Muscle of leg (tissue), 11 donors: ENCODE data around the gene RNF34. TPM values are rescaled to one million over a fixed set of nuclear protein-coding genes. Genes with fewer than 3 reads are reported as not detected.

ENCODE experiments used
- DNase-seq: peaks from one replicate; pipeline ENCODE4 v3.0.0; 2013
- H3K27ac ChIP-seq: one replicate; pipeline ENCODE4 v1.5.1; 2013; ENCODE audit warnings: mild to moderate bottlenecking, low read length, control low read depth
- H3K27me3 ChIP-seq: one replicate; pipeline ENCODE4 v1.6.1; 2013; ENCODE audit warnings: low read length; ENCODE audit not compliant: control insufficient read depth, insufficient read depth
- H3K36me3 ChIP-seq: one replicate; pipeline ENCODE4 v1.6.1; 2013; ENCODE audit warnings: low read length; ENCODE audit not compliant: control insufficient read depth, insufficient read depth
- H3K4me1 ChIP-seq: one replicate; pipeline ENCODE4 v1.6.1; 2013; ENCODE audit warnings: low read length; ENCODE audit not compliant: control insufficient read depth, insufficient read depth
- H3K4me3 ChIP-seq: one replicate; pipeline ENCODE4 v1.5.1; 2013; ENCODE audit warnings: low read length, control low read depth
- H3K9me3 ChIP-seq: replicated peaks from 2 replicates; pipeline ENCODE4 v1.6.1; 2013; ENCODE audit warnings: low read depth, low read length; ENCODE audit not compliant: control insufficient read depth
- WGBS: methylation state at CpG from one replicate; pipeline ENCODE4 v1.1.5; 2013; ENCODE audit warnings: missing lambda C conversion rate; ENCODE audit not compliant: insufficient coverage; 5-methylcytosine and 5-hydroxymethylcytosine counted together
- polyA plus RNA-seq, 8 donors: library from polyadenylated mRNA; unstranded; fragments of 120-200 nt; gene quantifications; one replicate each; pipeline versions ENCODE4 v1.2.1 to v1.2.3, GENCODE V29; 2013; ENCODE audit warnings: inconsistent platforms in 1 of 8, low replicate concordance in 1 of 8; ENCODE audit not compliant: insufficient read length in 8 of 8, insufficient read depth in 1 of 8
- total RNA-seq: library from RNA; stranded (reverse); fragments of 120-200 nt; gene quantifications from one replicate; pipeline ENCODE4 v1.2.4, GENCODE V29; 2013

Gene RNF34
- total and polyA plus RNA-seq, 9 donors, result 24.0 to 33.7 (median 27.7) TPM

- WGBS, result no CpG with 5 or more reads among the region's 2 CpGs
- Histone ChIP-seq H3K27ac (no peak overlapping the region), H3K27me3 (no peaks in the 10 kb centered on the region), H3K9me3 (no peaks in the 10 kb centered on the region), H3K4me3 (no peak overlapping the region), H3K36me3 (peaks cover 22% of the 10 kb centered on the region), H3K4me1 (peaks cover 7% of the 10 kb centered on the region)
- DNase-seq, result no peak
Observed at GRCh38 chr12:121405211-121405610, 5.3 kb downstream of the RNF34 start.

GRCh38 chr12:121413917-121414316 lies 14.0 kb downstream of the RNF34 start:
- Histone ChIP-seq H3K27ac (no peak overlapping the region), H3K4me3 (no peak overlapping the region), H3K27me3 (no peaks in the 10 kb centered on the region), H3K9me3 (no peaks in the 10 kb centered on the region), H3K36me3 (peaks cover 19% of the 10 kb centered on the region), H3K4me1 (peaks cover 3% of the 10 kb centered on the region)
- no peak for DNase-seq
- whole genome bisulfite sequencing, result no CpG with 5 or more reads among the region's 1 CpG

GRCh38 chr12:121417847-121418246 lies 17.9 kb downstream of the RNF34 start:
- Histone ChIP-seq H3K36me3 (peaks cover 49% of the 10 kb centered on the region), H3K27me3 (no peaks in the 10 kb centered on the region), H3K27ac (no peak overlapping the region), H3K4me1 (peaks cover 3% of the 10 kb centered on the region), H3K4me3 (no peak overlapping the region), H3K9me3 (no peaks in the 10 kb centered on the region)
- WGBS, result 87% methylated on average over 4 of the region's 6 CpGs
- no peak for DNase-seq

GRCh38 chr12:121420109-121420508 lies 20.2 kb downstream of the RNF34 start:
- peaks cover 10% of the 10 kb centered on the region for H3K4me1 ChIP-seq
- H3K27ac ChIP-seq, result no peak overlapping the region
- peaks cover 66% of the 10 kb centered on the region for H3K36me3 ChIP-seq

GRCh38 chr12:121423253-121423652 lies 23.3 kb downstream of the RNF34 start:
- Histone ChIP-seq H3K27ac (peak overlapping the region; percentile 42), H3K9me3 (no peaks in the 10 kb centered on the region), H3K36me3 (peaks cover 78% of the 10 kb centered on the region), H3K27me3 (no peaks in the 10 kb centered on the region), H3K4me1 (peaks cover 7% of the 10 kb centered on the region), H3K4me3 (no peak overlapping the region)
- WGBS, result 89% methylated on average over 8 of the region's 14 CpGs
- DNase-seq, result no peak

More at GRCh38 chr12:121420109-121420508, 20.2 kb downstream of the RNF34 start:
- no peaks in the 10 kb centered on the region for H3K9me3 ChIP-seq
- 97% methylated on average over 5 of the region's 6 CpGs for WGBS
- H3K27me3 ChIP-seq, result no peaks in the 10 kb centered on the region
- H3K4me3 ChIP-seq, result no peak overlapping the region
- no peak for DNase-seq

- 95% methylated on average over 10 of the region's 13 CpGs for WGBS
- Histone ChIP-seq H3K27me3 (no peaks in the 10 kb centered on the region), H3K36me3 (peaks cover 80% of the 10 kb centered on the region), H3K9me3 (no peaks in the 10 kb centered on the region), H3K27ac (peak overlapping the region; percentile 42), H3K4me3 (no peak overlapping the region), H3K4me1 (peaks cover 7% of the 10 kb centered on the region)
- peak; percentile 46 for DNase-seq
Observed at GRCh38 chr12:121423682-121424623, 24.0 kb downstream of the RNF34 start.

- Histone ChIP-seq H3K27me3 (no peaks in the 10 kb centered on the region), H3K9me3 (no peaks in the 10 kb centered on the region), H3K36me3 (peaks cover 78% of the 10 kb centered on the region), H3K4me3 (no peak overlapping the region), H3K27ac (no peak overlapping the region), H3K4me1 (peaks cover 7% of the 10 kb centered on the region)
- no CpG with 5 or more reads among the region's 1 CpG for WGBS
- no peak for DNase-seq
Observed at GRCh38 chr12:121424624-121424975, 24.7 kb downstream of the RNF34 start.

- peaks cover 76% of the 10 kb centered on the region for H3K36me3 ChIP-seq
- H3K27ac ChIP-seq, result no peak overlapping the region
- WGBS, result no CpG with 5 or more reads among the region's 2 CpGs
- no peak overlapping the region for H3K4me3 ChIP-seq
- H3K9me3 ChIP-seq, result no peaks in the 10 kb centered on the region
- no peak for DNase-seq
- peaks cover 10% of the 10 kb centered on the region for H3K4me1 ChIP-seq
- no peaks in the 10 kb centered on the region for H3K27me3 ChIP-seq
Observed at GRCh38 chr12:121427556-121428050, 27.7 kb downstream of the RNF34 start.

- peaks cover 74% of the 10 kb centered on the region for H3K36me3 ChIP-seq
- H3K4me3 ChIP-seq, result no peak overlapping the region
- no peak overlapping the region for H3K27ac ChIP-seq
- WGBS, result 88% methylated on average over 4 of the region's 6 CpGs
- H3K4me1 ChIP-seq, result peaks cover 3% of the 10 kb centered on the region
- no peaks in the 10 kb centered on the region for H3K9me3 ChIP-seq
- no peaks in the 10 kb centered on the region for H3K27me3 ChIP-seq
- DNase-seq, result no peak
Observed at GRCh38 chr12:121428883-121429282, 29.0 kb downstream of the RNF34 start.

GRCh38 chr12:121430833-121431415 lies 31.0 kb downstream of the RNF34 start:
- H3K27ac ChIP-seq, result no peak overlapping the region
- peak; percentile 56 for DNase-seq
- peaks cover 3% of the 10 kb centered on the region for H3K4me1 ChIP-seq

More at GRCh38 chr12:121430833-121431415, 31.0 kb downstream of the RNF34 start:
- Histone ChIP-seq H3K36me3 (peaks cover 65% of the 10 kb centered on the region), H3K27me3 (no peaks in the 10 kb centered on the region), H3K9me3 (no peaks in the 10 kb centered on the region), H3K4me3 (no peak overlapping the region)
- WGBS, result 69% methylated on average over 3 of the region's 6 CpGs
